Body of pancreas (tissue), 4 donors: ENCODE results near the gene TBX4.

Source experiments
- POLR2A ChIP-seq, 3 donors: fragments of 450-650 bp; IDR thresholded peaks; one replicate each; pipeline ENCODE4 v1.6.1; 2016; ENCODE audit warnings: antibody characterized with exemption in 3 of 3, mild to moderate bottlenecking in 2 of 3
- TF ChIP-seq, protein P1 (sequence below), 7 experiments: fragments of 450-650 bp in 4 of 7; fragments of 200-600 bp in 3 of 7; sonication (generic) in 3 of 7; IDR thresholded peaks; one replicate each; pipeline ENCODE4 v1.5.1; 2016 to 2019; ENCODE audit warnings: antibody characterized with exemption in 7 of 7

DNA sequence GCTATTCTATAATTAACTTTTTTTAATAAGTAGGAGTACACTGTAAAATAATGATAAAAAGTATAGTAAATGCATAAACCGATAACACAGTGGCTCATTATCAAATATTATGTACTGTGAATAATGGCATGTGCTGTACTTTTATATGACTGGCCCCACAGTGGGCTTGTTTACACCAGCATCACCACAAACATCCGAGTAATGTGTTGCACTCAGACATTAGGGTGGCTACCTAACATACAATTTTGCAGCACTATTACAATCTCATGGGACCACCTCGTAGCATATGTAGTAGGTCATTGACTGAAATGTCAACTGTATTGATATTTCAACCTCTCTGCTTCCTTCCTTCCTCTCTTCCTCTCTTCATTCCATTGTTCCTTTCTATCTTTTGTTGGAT lies 51.7 kb downstream of the TBX4 start:
- TF ChIP-seq POLR2A (IDR thresholded peaks at IDR 0.05) = no peak
- TF ChIP-seq, protein P1, sequence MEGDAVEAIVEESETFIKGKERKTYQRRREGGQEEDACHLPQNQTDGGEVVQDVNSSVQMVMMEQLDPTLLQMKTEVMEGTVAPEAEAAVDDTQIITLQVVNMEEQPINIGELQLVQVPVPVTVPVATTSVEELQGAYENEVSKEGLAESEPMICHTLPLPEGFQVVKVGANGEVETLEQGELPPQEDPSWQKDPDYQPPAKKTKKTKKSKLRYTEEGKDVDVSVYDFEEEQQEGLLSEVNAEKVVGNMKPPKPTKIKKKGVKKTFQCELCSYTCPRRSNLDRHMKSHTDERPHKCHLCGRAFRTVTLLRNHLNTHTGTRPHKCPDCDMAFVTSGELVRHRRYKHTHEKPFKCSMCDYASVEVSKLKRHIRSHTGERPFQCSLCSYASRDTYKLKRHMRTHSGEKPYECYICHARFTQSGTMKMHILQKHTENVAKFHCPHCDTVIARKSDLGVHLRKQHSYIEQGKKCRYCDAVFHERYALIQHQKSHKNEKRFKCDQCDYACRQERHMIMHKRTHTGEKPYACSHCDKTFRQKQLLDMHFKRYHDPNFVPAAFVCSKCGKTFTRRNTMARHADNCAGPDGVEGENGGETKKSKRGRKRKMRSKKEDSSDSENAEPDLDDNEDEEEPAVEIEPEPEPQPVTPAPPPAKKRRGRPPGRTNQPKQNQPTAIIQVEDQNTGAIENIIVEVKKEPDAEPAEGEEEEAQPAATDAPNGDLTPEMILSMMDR (IDR thresholded peaks at IDR 0.05) = no peak
